Measurements from ENCODE around the gene OR6S1. TPM values are rescaled to one million over a fixed set of nuclear protein-coding genes. Genes with fewer than 3 reads are reported as not detected.
"Not testable (repeated sequence)": the region's sequence is repeated elsewhere in the genome, so short reads cannot be mapped to it uniquely, and the experiment has no call there.

OR6S1 gene
- total and polyA plus RNA-seq, 2 donors (not counting 3 experiments of a cell fraction or from before 2014, with no cell fraction given), result not detected

- no peaks in the 10 kb centered on the region for H3K4me1 ChIP-seq (ENCODE audit: control insufficient read depth, extremely low read depth, insufficient read depth, low read length)
- H3K27me3 ChIP-seq (ENCODE audit: control insufficient read depth in 2 of 2, insufficient read depth in 2 of 2, low read length in 2 of 2), result peaks cover 2 to 3% of the 10 kb centered on the region in 2 experiments
- dilution Hi-C loops (cut with MboI; ENCODE audit: extremely low pct_ligation_motif_present, low sequenced_read_pairs) (no loop called here), intact Hi-C loops (cut with micrococcal nuclease) (no loop called here)
- DNase-seq (ENCODE audit: low read depth, low spot score), result no peak
- no peaks in the 10 kb centered on the region for H3K9me3 ChIP-seq (replicated peaks; ENCODE audit: control insufficient read depth, insufficient read depth, low read length)
- no peaks in the 10 kb centered on the region for H4K20me1 ChIP-seq (replicated peaks; ENCODE audit: control insufficient read depth, extremely low read depth, insufficient read depth, low read length)
- H3K4me2 ChIP-seq (ENCODE audit: insufficient read depth, low read length), result no peak overlapping the region
- POLR2A ChIA-PET, result no interaction called here
- no peaks in the 10 kb centered on the region for H3K79me2 ChIP-seq (ENCODE audit: control insufficient read depth, insufficient read depth, low read length)
- no peak overlapping the region for H3K4me3 ChIP-seq (replicated peaks in 1 of 3; ENCODE audit: insufficient read depth in 1 of 3, low read depth in 1 of 3, low read length in 3 of 3)
- H3K27ac ChIP-seq (ENCODE audit: insufficient read depth, low read depth, low read length), result no peak overlapping the region
- CTCF ChIA-PET, result interaction anchor here (1.3 to 1.8 kb wide), 2 partner anchors 10 to 64 kb away, joined by 3 to 8 read pairs; no protein-coding TSS in a partner anchor
- no peak for FAIRE-seq
- no peak overlapping the region for H3K9ac ChIP-seq (replicated peaks; ENCODE audit: extremely low read depth, insufficient read depth, low read length)
- TF ChIP-seq EZH2 (IDR thresholded peaks at IDR 0.05; ENCODE audit: borderline replicate concordance, low read depth, low read length, severe bottlenecking) (no peak), JUN (IDR thresholded peaks at IDR 0.05; ENCODE audit: borderline replicate concordance, insufficient read depth, insufficient read length, low read depth) (no peak), POLR2AphosphoS5 (IDR thresholded peaks at IDR 0.05; ENCODE audit: insufficient read depth, low read depth, low read length) (no peak), POLR2A (IDR thresholded peaks at IDR 0.05; ENCODE audit: low read depth, low read length) (no peak), MAX (IDR thresholded peaks at IDR 0.05; ENCODE audit: insufficient read depth, insufficient read length) (no peak), CTCF (IDR thresholded peaks at IDR 0.05; ENCODE audit: extremely low read depth in 1 of 2, insufficient read depth in 1 of 2, low read depth in 1 of 2, low read length in 2 of 2) (no peak), GATA2 (IDR thresholded peaks at IDR 0.05; ENCODE audit: insufficient read depth, insufficient read length, low read depth, low read length) (no peak), FOS (IDR thresholded peaks at IDR 0.05; ENCODE audit: borderline replicate concordance, insufficient read depth, low read length) (no peak), MYC (IDR thresholded peaks at IDR 0.05; ENCODE audit: low read depth, low read length) (no peak)
- H2AFZ ChIP-seq (ENCODE audit: low read depth, low read length), result no peak overlapping the region
- no peaks in the 10 kb centered on the region for H3K9me1 ChIP-seq (replicated peaks; ENCODE audit: control insufficient read depth, extremely low read depth, insufficient read depth, low read length)
- no TSS peak for BruUV-seq (replicated peaks)
- H3K36me3 ChIP-seq (ENCODE audit: control insufficient read depth in 2 of 2, extremely low read depth in 1 of 2, insufficient read depth in 2 of 2, low read length in 2 of 2), result no peaks in the 10 kb centered on the region
Measured at GRCh38 chr14:20597108-20597507, 44.4 kb downstream of the OR6S1 start.

- H4K20me1 ChIP-seq (replicated peaks; ENCODE audit: control insufficient read depth, extremely low read depth, insufficient read depth, low read length); FAIRE-seq; H3K9ac ChIP-seq (replicated peaks; ENCODE audit: extremely low read depth, insufficient read depth, low read length); H3K9me3 ChIP-seq (replicated peaks; ENCODE audit: control insufficient read depth, insufficient read depth, low read length); H3K4me1 ChIP-seq (ENCODE audit: control insufficient read depth, extremely low read depth, insufficient read depth, low read length); H3K27ac ChIP-seq (ENCODE audit: insufficient read depth, low read depth, low read length); dilution Hi-C loops (cut with MboI; ENCODE audit: extremely low pct_ligation_motif_present, low sequenced_read_pairs); H2AFZ ChIP-seq (ENCODE audit: low read depth, low read length); CTCF ChIA-PET; POLR2A ChIA-PET; intact Hi-C loops (cut with micrococcal nuclease); DNase-seq (ENCODE audit: low read depth, low spot score); BruUV-seq (replicated peaks); H3K4me3 ChIP-seq (replicated peaks in 1 of 3; ENCODE audit: insufficient read depth in 1 of 3, low read depth in 1 of 3, low read length in 3 of 3); H3K4me2 ChIP-seq (ENCODE audit: insufficient read depth, low read length); H3K36me3 ChIP-seq (ENCODE audit: control insufficient read depth in 2 of 2, extremely low read depth in 1 of 2, insufficient read depth in 2 of 2, low read length in 2 of 2); H3K9me1 ChIP-seq (replicated peaks; ENCODE audit: control insufficient read depth, extremely low read depth, insufficient read depth, low read length); H3K79me2 ChIP-seq (ENCODE audit: control insufficient read depth, insufficient read depth, low read length): not testable (repeated sequence)
- H3K27me3 ChIP-seq (ENCODE audit: control insufficient read depth in 2 of 2, insufficient read depth in 2 of 2, low read length in 2 of 2), result peaks cover 4 to 15% of the 10 kb centered on the region in 2 experiments
Measured at GRCh38 chr14:20595726-20596125, 45.8 kb downstream of the OR6S1 start.
